Esophagus squamous epithelium (tissue), 5 donors: ENCODE measurements around the gene DNAAF5. TPM values are rescaled to one million over a fixed set of nuclear protein-coding genes. Genes with fewer than 3 reads are reported as not detected.

Experiments used
- DNase-seq: peaks from one replicate; lab custom pipeline; 2025; lab: John Stamatoyannopoulos, UW
- H3K27ac ChIP-seq, 4 donors: fragments of 200-600 bp; sonication (generic); one replicate each; pipeline ENCODE4 v1.5.1; 2016 to 2019; ENCODE audit warnings: mild to moderate bottlenecking in 1 of 4
- H3K27me3 ChIP-seq, 4 donors: fragments of 200-600 bp; sonication (generic); 1 replicate in 3 of 4; 2 replicates in 1 of 4; pipeline versions ENCODE4 v1.5.1 to v1.6.0; 2017 to 2021; ENCODE audit warnings: antibody characterized with exemption in 1 of 4
- H3K36me3 ChIP-seq, 3 donors: fragments of 200-600 bp; sonication (generic); one replicate each; pipeline ENCODE4 v1.5.1; 2016 to 2019
- H3K4me1 ChIP-seq, 3 donors: fragments of 200-600 bp; sonication (generic); one replicate each; pipeline ENCODE4 v1.5.1; 2017 to 2019
- H3K4me3 ChIP-seq, 4 donors: fragments of 200-600 bp; sonication (generic); 1 replicate in 3 of 4; 2 replicates in 1 of 4; pipeline ENCODE4 v1.5.1; 2016 to 2019; ENCODE audit warnings: mild to moderate bottlenecking in 2 of 4, moderate library complexity in 1 of 4
- H3K9me3 ChIP-seq, 3 donors: fragments of 200-600 bp; sonication (generic); one replicate each; pipeline ENCODE4 v1.5.1; 2016 to 2019
- POLR2A ChIP-seq, 4 donors: fragments of 450-650 bp; IDR thresholded peaks; one replicate each; pipeline ENCODE4 v1.6.1; 2017; ENCODE audit warnings: antibody characterized with exemption in 4 of 4, mild to moderate bottlenecking in 4 of 4, moderate library complexity in 3 of 4
- WGBS, 2 donors: methylation state at CpG; one replicate each; pipeline ENCODE4 v1.1.5; 2018; 5-methylcytosine and 5-hydroxymethylcytosine counted together
- intact Hi-C: fragments of 100-400 bp; cut with DNase I; formaldehyde crosslinking; loops from one replicate; pipeline ENCODE4 v1.15.0; 2022
- total RNA-seq, 4 donors: library from RNA; depleted of rRNA; stranded (reverse); fragments of >200 nt; gene quantifications; one replicate each; pipeline ENCODE4 v1.1.0, GENCODE V29; 2016
- TF ChIP-seq, protein P1 (sequence below), 6 experiments: fragments of 450-650 bp in 4 of 6; fragments of 200-600 bp in 2 of 6; sonication (generic) in 2 of 6; IDR thresholded peaks; one replicate each; pipeline ENCODE4 v1.5.1; 2016 to 2019; ENCODE audit warnings: antibody characterized with exemption in 6 of 6, mild to moderate bottlenecking in 4 of 6, moderate library complexity in 4 of 6
- donor health status: DM: yes; HTN: yes; CAD: no.

The DNAAF5 gene
- total RNA-seq, 4 donors from 2014 or later = 23.7 to 30.1 (median 28.2) TPM

- Histone ChIP-seq H3K4me1 (peaks cover 0 to 19% (median 0%) of the 10 kb centered on the region in 3 donors), H3K36me3 (peaks cover 13 to 64% (median 17%) of the 10 kb centered on the region in 3 donors), H3K27me3 (no peaks in the 10 kb centered on the region), H3K27ac (no peak overlapping the region), H3K9me3 (peaks cover 0 to 12% (median 3%) of the 10 kb centered on the region in 3 donors), H3K4me3 (no peak overlapping the region)
- no peak for DNase-seq
- 83 to 88% methylated on average over 5 of the region's 5 CpGs for WGBS, 2 donors
- TF ChIP-seq, protein P1, sequence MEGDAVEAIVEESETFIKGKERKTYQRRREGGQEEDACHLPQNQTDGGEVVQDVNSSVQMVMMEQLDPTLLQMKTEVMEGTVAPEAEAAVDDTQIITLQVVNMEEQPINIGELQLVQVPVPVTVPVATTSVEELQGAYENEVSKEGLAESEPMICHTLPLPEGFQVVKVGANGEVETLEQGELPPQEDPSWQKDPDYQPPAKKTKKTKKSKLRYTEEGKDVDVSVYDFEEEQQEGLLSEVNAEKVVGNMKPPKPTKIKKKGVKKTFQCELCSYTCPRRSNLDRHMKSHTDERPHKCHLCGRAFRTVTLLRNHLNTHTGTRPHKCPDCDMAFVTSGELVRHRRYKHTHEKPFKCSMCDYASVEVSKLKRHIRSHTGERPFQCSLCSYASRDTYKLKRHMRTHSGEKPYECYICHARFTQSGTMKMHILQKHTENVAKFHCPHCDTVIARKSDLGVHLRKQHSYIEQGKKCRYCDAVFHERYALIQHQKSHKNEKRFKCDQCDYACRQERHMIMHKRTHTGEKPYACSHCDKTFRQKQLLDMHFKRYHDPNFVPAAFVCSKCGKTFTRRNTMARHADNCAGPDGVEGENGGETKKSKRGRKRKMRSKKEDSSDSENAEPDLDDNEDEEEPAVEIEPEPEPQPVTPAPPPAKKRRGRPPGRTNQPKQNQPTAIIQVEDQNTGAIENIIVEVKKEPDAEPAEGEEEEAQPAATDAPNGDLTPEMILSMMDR (IDR thresholded peaks at IDR 0.05) = no peak
- no peak for TF ChIP-seq POLR2A (IDR thresholded peaks at IDR 0.05)
- intact Hi-C loops = loop anchor here (10.0 kb wide), 1 partner anchor 193 kb away; no protein-coding TSS in a partner anchor
Measured at GRCh38 chr7:738241-738640, 11.7 kb downstream of the DNAAF5 start.

GRCh38 chr7:738723-739454 is 12.4 kb downstream of the DNAAF5 start:
- intact Hi-C loops = loop anchor here (10.0 kb wide), 1 partner anchor 194 kb away; no protein-coding TSS in a partner anchor

GRCh38 chr7:739455-739982 is 13.0 kb downstream of the DNAAF5 start:
- WGBS, 2 donors = 83 to 100% methylated on average over 1 to 15 of the region's 31 CpGs
- no peak for TF ChIP-seq POLR2A (IDR thresholded peaks at IDR 0.05)
- TF ChIP-seq, protein P1 (IDR thresholded peaks at IDR 0.05) = no peak
- peaks cover 13 to 53% (median 17%) of the 10 kb centered on the region in 3 donors for H3K36me3 ChIP-seq

More at GRCh38 chr7:738723-739454, 12.4 kb downstream of the DNAAF5 start:
- 71 to 82% methylated on average over 6 to 11 of the region's 24 CpGs for WGBS, 2 donors
- DNase-seq = no peak
- Histone ChIP-seq H3K4me3 (no peak overlapping the region), H3K4me1 (peaks cover 0 to 19% (median 0%) of the 10 kb centered on the region in 3 donors), H3K36me3 (peaks cover 13 to 59% (median 17%) of the 10 kb centered on the region in 3 donors), H3K9me3 (peaks cover 0 to 12% (median 3%) of the 10 kb centered on the region in 3 donors), H3K27ac (no peak overlapping the region), H3K27me3 (no peaks in the 10 kb centered on the region)
- TF ChIP-seq POLR2A (IDR thresholded peaks at IDR 0.05) = no peak
- TF ChIP-seq, protein P1 (IDR thresholded peaks at IDR 0.05) = no peak

GRCh38 chr7:739983-740942 is 13.8 kb downstream of the DNAAF5 start:
- TF ChIP-seq, protein P1 (IDR thresholded peaks at IDR 0.05) = no peak
- TF ChIP-seq POLR2A (IDR thresholded peaks at IDR 0.05) = no peak
- H3K4me1 ChIP-seq = peaks cover 0 to 19% (median 0%) of the 10 kb centered on the region in 3 donors
- H3K36me3 ChIP-seq = peaks cover 13 to 53% (median 17%) of the 10 kb centered on the region in 3 donors
- 95 to 98% methylated on average over 8 of the region's 46 CpGs for WGBS, 2 donors
- intact Hi-C loops = loop anchor here (10.0 kb wide), 1 partner anchor 195 kb away; no protein-coding TSS in a partner anchor
- no peak overlapping the region for H3K4me3 ChIP-seq
- no peaks in the 10 kb centered on the region for H3K9me3 ChIP-seq
- H3K27ac ChIP-seq = no peak overlapping the region
- no peaks in the 10 kb centered on the region for H3K27me3 ChIP-seq
- no peak for DNase-seq

More at GRCh38 chr7:739455-739982, 13.0 kb downstream of the DNAAF5 start:
- H3K27ac ChIP-seq = no peak overlapping the region
- DNase-seq = no peak
- H3K27me3 ChIP-seq = no peaks in the 10 kb centered on the region
- H3K4me1 ChIP-seq = peaks cover 0 to 19% (median 0%) of the 10 kb centered on the region in 3 donors
- intact Hi-C loops = loop anchor here (10.0 kb wide), 1 partner anchor 195 kb away; no protein-coding TSS in a partner anchor
- H3K4me3 ChIP-seq = no peak overlapping the region
- H3K9me3 ChIP-seq = peaks cover 0 to 6% (median 0%) of the 10 kb centered on the region in 3 donors
